ENCODE results near the gene SLC5A10. TPM values are rescaled to one million over a fixed set of nuclear protein-coding genes. Genes with fewer than 3 reads are reported as not detected.

Gene SLC5A10
- polyA plus RNA-seq, 1 donor from 2014 or later, result not detected

- H2AFZ ChIP-seq (ENCODE audit: low read depth, low read length), result no peak overlapping the region
- H3K27me3 ChIP-seq (ENCODE audit: insufficient read depth, low read depth, low read length), result no peaks in the 10 kb centered on the region
- H3F3A ChIP-seq (ENCODE audit: insufficient read depth, low read length, poor library complexity, severe bottlenecking), result no peaks in the 10 kb centered on the region
- no peak overlapping the region for H3K4me3 ChIP-seq (ENCODE audit: low read length)
- no peaks in the 10 kb centered on the region for H3K9me3 ChIP-seq (ENCODE audit: low read length)
- H4K20me1 ChIP-seq (ENCODE audit: insufficient read depth), result no peaks in the 10 kb centered on the region
- no peaks in the 10 kb centered on the region for H3K9me2 ChIP-seq (ENCODE audit: insufficient read depth, low read length)
- H3K27ac ChIP-seq (ENCODE audit: low read length), result no peak overlapping the region
- TF ChIP-seq MXI1 (conservative IDR thresholded peaks at IDR 0.05; ENCODE audit: poor library complexity, severe bottlenecking) (no peak), TAF1 (IDR thresholded peaks at IDR 0.05; ENCODE audit: low read depth) (no peak), CTCF (IDR thresholded peaks at IDR 0.05; ENCODE audit: poor library complexity, severe bottlenecking) (no peak), RAD21 (conservative IDR thresholded peaks at IDR 0.05) (no peak), SMC3 (conservative IDR thresholded peaks at IDR 0.05; ENCODE audit: poor library complexity) (no peak), EP300 (conservative IDR thresholded peaks at IDR 0.05; ENCODE audit: poor library complexity, severe bottlenecking) (no peak), EZH2 (IDR thresholded peaks at IDR 0.05; ENCODE audit: borderline replicate concordance, insufficient read depth, low read length, poor library complexity, severe bottlenecking) (no peak), POLR2AphosphoS5 (IDR thresholded peaks at IDR 0.05) (no peak), REST (IDR thresholded peaks at IDR 0.05; ENCODE audit: borderline replicate concordance) (no peak)
- H3K4me2 ChIP-seq (ENCODE audit: low read length), result no peak overlapping the region
- H3K36me3 ChIP-seq (ENCODE audit: insufficient read depth, low read length), result no peaks in the 10 kb centered on the region
- H3K79me2 ChIP-seq (replicated peaks; ENCODE audit: insufficient read depth, low read length), result no peaks in the 10 kb centered on the region
- H3K9ac ChIP-seq (ENCODE audit: low read length), result no peak overlapping the region
Measured at GRCh38 chr17:19022747-19023146, 70.8 kb downstream of the SLC5A10 start.

- H3K27ac ChIP-seq (ENCODE audit: low read length), result no peak overlapping the region
- no peak overlapping the region for H3K4me2 ChIP-seq (ENCODE audit: low read length)
- no peak overlapping the region for H2AFZ ChIP-seq (ENCODE audit: low read depth, low read length)
- TF ChIP-seq RAD21 (conservative IDR thresholded peaks at IDR 0.05), result no peak
- no peak for TF ChIP-seq POLR2AphosphoS5 (IDR thresholded peaks at IDR 0.05)
- H3K4me3 ChIP-seq (ENCODE audit: low read length), result no peak overlapping the region
- H3F3A ChIP-seq (ENCODE audit: insufficient read depth, low read length, poor library complexity, severe bottlenecking), result no peaks in the 10 kb centered on the region
- H3K79me2 ChIP-seq (replicated peaks; ENCODE audit: insufficient read depth, low read length), result no peaks in the 10 kb centered on the region
- H3K9me3 ChIP-seq (ENCODE audit: low read length), result no peaks in the 10 kb centered on the region
- no peaks in the 10 kb centered on the region for H3K27me3 ChIP-seq (ENCODE audit: insufficient read depth, low read depth, low read length)
- no peaks in the 10 kb centered on the region for H3K36me3 ChIP-seq (ENCODE audit: insufficient read depth, low read length)
- H3K9me2 ChIP-seq (ENCODE audit: insufficient read depth, low read length), result no peaks in the 10 kb centered on the region
- H3K9ac ChIP-seq (ENCODE audit: low read length), result no peak overlapping the region
- H4K20me1 ChIP-seq (ENCODE audit: insufficient read depth), result no peaks in the 10 kb centered on the region
Measured at GRCh38 chr17:19023209-19023999, 71.4 kb downstream of the SLC5A10 start.

Data from neural cell (in vitro differentiated cells).